Caco-2 (cell line): ENCODE results near the gene SLIT2. TPM values are rescaled to one million over a fixed set of nuclear protein-coding genes. Genes with fewer than 3 reads are reported as not detected.

Experiments used
- BruUV-seq: library from RNA; stranded (reverse); fragments of 400-500 nt; replicated peaks from 2 replicates; lab custom pipeline; 2021; lab: Mats Ljungman, UMichigan
- CTCF ChIA-PET: fragments of 300-600 bp; sonication (Branson Sonifier 250); formaldehyde crosslinking; loops from one replicate; lab custom pipeline; 2022; ENCODE audit warnings: antibody characterized with exemption; lab: Charles Lee
- POLR2A ChIA-PET: fragments of 300-600 bp; sonication (Branson Sonifier 250); formaldehyde crosslinking; loops from one replicate; lab custom pipeline; 2022; ENCODE audit warnings: antibody characterized with exemption; lab: Charles Lee
- DNase-seq, 2 experiments: peaks; one replicate each; pipeline versions ENCODE4 v3.0.0 to v3.0.0-alpha.2; 2020 to 2022
- H3K27me3 ChIP-seq: replicated peaks from 2 replicates; pipeline ENCODE4 v1.6.0; 2011; ENCODE audit warnings: low read length; ENCODE audit not compliant: control insufficient read depth, insufficient read depth
- H3K36me3 ChIP-seq: 2 replicates; pipeline ENCODE4 v1.5.1; 2011; ENCODE audit warnings: low read length; ENCODE audit not compliant: control insufficient read depth, insufficient read depth
- H3K4me1 ChIP-seq: fragments of 250-450 bp; sonication (Bioruptor Pico); 2 replicates; pipeline ENCODE4 v1.5.1; 2020; ENCODE audit warnings: mild to moderate bottlenecking
- H3K4me3 ChIP-seq: 2 replicates; pipeline ENCODE4 v1.5.1; 2011; ENCODE audit warnings: low read depth, mild to moderate bottlenecking, control low read depth, low read length
- H3K9me3 ChIP-seq: fragments of 250-450 bp; sonication (Bioruptor Pico); 2 replicates; pipeline ENCODE4 v1.5.1; 2020; ENCODE audit warnings: mild to moderate bottlenecking, moderate library complexity
- H3K27ac Mint-ChIP-seq: one replicate; pipeline ENCODE4 v1.8.0; 2022; ENCODE audit warnings: mixed read lengths; ENCODE audit not compliant: unreplicated experiment
- H3K27me3 Mint-ChIP-seq: one replicate; pipeline ENCODE4 v1.8.0; 2022; ENCODE audit warnings: mixed read lengths; ENCODE audit not compliant: insufficient read depth, unreplicated experiment
- H3K36me3 Mint-ChIP-seq: one replicate; pipeline ENCODE4 v1.8.0; 2022; ENCODE audit warnings: mild to moderate bottlenecking, mixed read lengths; ENCODE audit not compliant: insufficient read depth, unreplicated experiment
- H3K4me1 Mint-ChIP-seq: one replicate; pipeline ENCODE4 v1.8.0; 2022; ENCODE audit warnings: low read depth, mixed read lengths; ENCODE audit not compliant: unreplicated experiment
- H3K4me3 Mint-ChIP-seq: one replicate; pipeline ENCODE4 v1.8.0; 2022; ENCODE audit warnings: mild to moderate bottlenecking, moderate library complexity, mixed read lengths; ENCODE audit not compliant: unreplicated experiment
- H3K9me3 Mint-ChIP-seq: one replicate; pipeline ENCODE4 v1.8.0; 2022; ENCODE audit warnings: mixed read lengths; ENCODE audit not compliant: unreplicated experiment
- CTCF ChIP-seq, 2 experiments: fragments of 200-600 bp in 1 of 2; IDR thresholded peaks; 1 replicate in 1 of 2; 2 replicates in 1 of 2; pipeline versions ENCODE4 v1.5.1 to v1.8.0; 2011 to 2022; ENCODE audit warnings: antibody characterized with exemption in 1 of 2, control low read depth in 1 of 2, inconsistent platforms in 1 of 2, low read depth in 1 of 2, low read length in 1 of 2, mild to moderate bottlenecking in 1 of 2, moderate library complexity in 1 of 2; ENCODE audit not compliant: insufficient read depth in 1 of 2, severe bottlenecking in 1 of 2, unreplicated experiment in 1 of 2
- intact Hi-C: fragments of 100-400 bp; cut with micrococcal nuclease; formaldehyde crosslinking; loops from one replicate; pipeline ENCODE4 v1.10.0; 2022; ENCODE audit not compliant: unreplicated experiment
- total RNA-seq: library from RNA; stranded (reverse); gene quantifications from 2 replicates; pipeline ENCODE4 v1.2.3, GENCODE V29; 2022

SLIT2 gene
- total RNA-seq, 1 experiment from 2014 or later: 0.68 TPM

- Histone ChIP-seq H3K4me1 (no peaks in the 10 kb centered on the region), H3K27me3 (no peaks in the 10 kb centered on the region), H3K4me3 (no peak overlapping the region), H3K36me3 (no peaks in the 10 kb centered on the region), H3K9me3 (no peaks in the 10 kb centered on the region)
- no peaks in the 10 kb centered on the region for H3K4me1 Mint-ChIP-seq
- intact Hi-C loops: loop anchor here (2.0 kb wide), 1 partner anchor 246 kb away; no protein-coding TSS in a partner anchor
- H3K4me3 Mint-ChIP-seq: no peak overlapping the region
- BruUV-seq: no TSS peak
- peak in 1 of 2 experiments; percentile 2 for TF ChIP-seq CTCF (IDR thresholded peaks at IDR 0.05; ENCODE audit: insufficient read depth in 1 of 2, low read depth in 1 of 2, low read length in 1 of 2, severe bottlenecking in 1 of 2, unreplicated experiment in 1 of 2)
- no peaks in the 10 kb centered on the region for H3K36me3 Mint-ChIP-seq
- H3K27me3 Mint-ChIP-seq: peaks cover 2% of the 10 kb centered on the region
- no peaks in the 10 kb centered on the region for H3K9me3 Mint-ChIP-seq
- no peak for DNase-seq
- POLR2A ChIA-PET: no interaction called here
- H3K27ac Mint-ChIP-seq: no peak overlapping the region
- CTCF ChIA-PET: no interaction called here
Observed at GRCh38 chr4:20298986-20299385, 47.3 kb downstream of the SLIT2 start.

GRCh38 chr4:20299515-20299914 lies 47.8 kb downstream of the SLIT2 start:
- BruUV-seq: no TSS peak
- no peak overlapping the region for H3K4me3 ChIP-seq
- Mint-ChIP-seq H3K27me3 (peaks cover 2% of the 10 kb centered on the region), H3K4me1 (no peaks in the 10 kb centered on the region), H3K27ac (no peak overlapping the region), H3K9me3 (no peaks in the 10 kb centered on the region), H3K36me3 (no peaks in the 10 kb centered on the region), H3K4me3 (no peak overlapping the region)
- POLR2A ChIA-PET: no interaction called here
- intact Hi-C loops: loop anchor here (2.0 kb wide), 1 partner anchor 245 kb away; no protein-coding TSS in a partner anchor
- peak; percentile 33 to 37 for TF ChIP-seq CTCF (IDR thresholded peaks at IDR 0.05; ENCODE audit: insufficient read depth in 1 of 2, low read depth in 1 of 2, low read length in 1 of 2, severe bottlenecking in 1 of 2, unreplicated experiment in 1 of 2)
- H3K4me1 ChIP-seq: no peaks in the 10 kb centered on the region
- H3K36me3 ChIP-seq: no peaks in the 10 kb centered on the region
- H3K27me3 ChIP-seq: no peaks in the 10 kb centered on the region
- DNase-seq: peak in 1 of 2 experiments; percentile 5
- H3K9me3 ChIP-seq: no peaks in the 10 kb centered on the region
- CTCF ChIA-PET: no interaction called here

DNA sequence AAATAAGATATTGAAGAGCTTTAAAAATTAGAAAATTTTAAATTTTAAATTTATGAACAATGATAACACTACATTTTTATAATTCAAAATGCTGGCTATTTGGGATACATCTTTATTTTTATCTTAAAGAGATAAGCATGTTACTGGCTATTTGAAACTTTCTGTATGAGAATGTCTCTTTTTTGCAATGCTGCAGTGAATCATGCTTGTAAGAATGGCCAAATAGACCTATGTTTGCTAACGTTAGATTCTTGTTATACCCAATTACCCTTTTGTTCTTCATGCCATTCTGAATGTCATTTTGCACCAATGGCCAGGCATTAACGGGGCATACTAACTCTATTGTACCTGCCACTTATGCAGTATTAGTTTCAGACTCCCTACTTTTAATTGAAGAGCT lies 49.5 kb downstream of the SLIT2 start:
- Histone ChIP-seq H3K36me3 (no peaks in the 10 kb centered on the region), H3K4me3 (no peak overlapping the region), H3K9me3 (no peaks in the 10 kb centered on the region), H3K27me3 (no peaks in the 10 kb centered on the region), H3K4me1 (no peaks in the 10 kb centered on the region)
- intact Hi-C loops: no loop called here
- Mint-ChIP-seq H3K36me3 (no peaks in the 10 kb centered on the region), H3K27ac (no peak overlapping the region), H3K9me3 (no peaks in the 10 kb centered on the region), H3K27me3 (peaks cover 2% of the 10 kb centered on the region), H3K4me3 (no peak overlapping the region), H3K4me1 (no peaks in the 10 kb centered on the region)
- CTCF ChIA-PET: no interaction called here
- POLR2A ChIA-PET: no interaction called here
- BruUV-seq: no TSS peak
- TF ChIP-seq CTCF (IDR thresholded peaks at IDR 0.05; ENCODE audit: insufficient read depth in 1 of 2, low read depth in 1 of 2, low read length in 1 of 2, severe bottlenecking in 1 of 2, unreplicated experiment in 1 of 2): no peak
- DNase-seq: no peak
